Effector memory CD4-positive, alpha-beta T cell (primary cell): ENCODE data around the gene KLKB1.
"Not testable (repeated sequence)": the region's sequence is repeated elsewhere in the genome, so short reads cannot be mapped to it uniquely, and the experiment has no call there.

Experiments used
- DNase-seq, 3 donors: peaks; one replicate each; pipeline ENCODE4 v3.0.0-alpha.2; 2020
- H3K27ac ChIP-seq: 2 replicates; pipeline ENCODE4 v1.7.0; 2013; ENCODE audit warnings: mild to moderate bottlenecking, low read length, moderate library complexity; ENCODE audit not compliant: insufficient read depth, poor library complexity, severe bottlenecking
- H3K27me3 ChIP-seq: replicated peaks from 2 replicates; pipeline ENCODE4 v1.7.0; 2013; ENCODE audit warnings: mild to moderate bottlenecking, low read length; ENCODE audit not compliant: insufficient read depth, control insufficient read depth, poor library complexity, severe bottlenecking
- H3K36me3 ChIP-seq: 2 replicates; pipeline ENCODE4 v1.7.0; 2013; ENCODE audit warnings: mild to moderate bottlenecking, low read length, moderate library complexity; ENCODE audit not compliant: control insufficient read depth, insufficient read depth
- H3K4me1 ChIP-seq: 2 replicates; pipeline ENCODE4 v1.7.0; 2013; ENCODE audit warnings: low read length, mild to moderate bottlenecking; ENCODE audit not compliant: control insufficient read depth, insufficient read depth, poor library complexity, severe bottlenecking
- H3K4me3 ChIP-seq: 2 replicates; pipeline ENCODE4 v1.7.0; 2013; ENCODE audit warnings: low read length, low read depth, mild to moderate bottlenecking; ENCODE audit not compliant: insufficient read depth, poor library complexity, severe bottlenecking
- H3K9me3 ChIP-seq: 2 replicates; pipeline ENCODE4 v1.7.0; 2013; ENCODE audit warnings: mild to moderate bottlenecking, low read length, moderate library complexity; ENCODE audit not compliant: control insufficient read depth

Gene KLKB1

DNA sequence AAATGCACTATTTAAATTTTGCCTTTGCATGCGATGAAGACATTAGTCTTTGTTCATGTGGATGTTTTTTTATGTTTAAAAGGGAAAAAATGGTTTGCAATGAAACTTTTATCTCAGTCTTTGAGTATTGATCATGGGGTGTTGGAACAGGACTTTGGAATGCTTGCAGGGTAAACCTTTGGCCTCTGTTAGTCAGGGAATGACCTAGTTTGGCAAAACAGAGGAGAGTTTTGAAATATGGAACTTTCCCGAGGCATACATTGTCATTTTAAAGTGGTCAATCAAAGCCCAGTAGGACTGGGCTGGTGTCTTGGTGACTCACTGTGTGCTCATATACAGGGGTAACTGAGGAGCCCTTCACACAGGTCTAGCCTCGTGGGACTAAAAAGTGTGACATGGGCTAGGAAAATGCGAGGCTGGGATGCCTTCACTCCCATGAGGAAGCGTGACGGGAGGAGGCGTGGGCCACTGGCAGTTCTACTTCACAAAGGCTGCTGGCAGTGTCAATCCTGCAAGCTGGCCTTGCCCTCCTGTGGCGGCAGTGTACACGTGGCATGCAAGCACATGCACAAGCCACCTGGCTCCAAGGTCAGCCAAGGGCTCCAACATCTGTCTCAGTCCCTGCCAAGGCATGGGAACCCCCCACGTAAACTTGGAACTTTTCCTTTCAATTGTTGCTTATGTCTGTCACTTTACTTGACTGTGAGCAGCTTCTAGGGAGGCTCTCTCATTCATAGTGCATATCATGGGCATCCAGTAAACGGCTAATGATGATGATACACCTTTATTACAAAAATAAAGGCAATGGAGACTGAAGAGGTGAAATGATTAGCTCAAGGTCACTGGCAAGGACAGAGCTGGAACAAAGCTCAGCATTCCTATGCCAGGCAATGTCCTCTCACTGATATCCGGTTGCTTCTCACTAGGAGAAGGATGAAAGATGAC, 33.5 kb downstream of the KLKB1 start:
- Histone ChIP-seq H3K4me1 (no peaks in the 10 kb centered on the region), H3K27ac (no peak overlapping the region), H3K9me3 (no peaks in the 10 kb centered on the region), H3K36me3 (no peaks in the 10 kb centered on the region), H3K27me3 (no peaks in the 10 kb centered on the region), H3K4me3 (no peak overlapping the region)
- no peak for DNase-seq

DNA sequence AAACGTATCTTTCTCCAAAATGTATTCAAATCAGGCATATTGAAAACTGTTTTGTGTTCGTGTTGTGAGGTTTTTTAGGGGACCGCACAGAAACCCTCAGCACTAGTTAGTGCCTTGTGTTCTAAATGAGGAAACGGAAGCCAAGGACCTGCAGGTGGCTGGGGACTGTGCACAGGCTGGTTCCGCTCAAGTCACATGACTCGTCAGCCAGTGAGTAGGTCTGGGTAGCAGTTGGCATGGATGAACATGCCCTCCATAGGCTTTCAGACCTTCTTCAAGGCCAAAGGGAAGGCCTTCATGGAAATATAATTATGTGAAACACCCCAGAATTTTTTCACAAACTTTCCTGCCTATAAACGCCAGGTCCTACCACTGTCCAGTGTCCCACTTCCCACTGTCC, 37.4 kb downstream of the KLKB1 start:
- DNase-seq = no peak
- Histone ChIP-seq H3K27me3 (no peaks in the 10 kb centered on the region), H3K27ac (no peak overlapping the region), H3K36me3 (no peaks in the 10 kb centered on the region), H3K9me3 (no peaks in the 10 kb centered on the region), H3K4me1 (no peaks in the 10 kb centered on the region), H3K4me3 (no peak overlapping the region)

DNA sequence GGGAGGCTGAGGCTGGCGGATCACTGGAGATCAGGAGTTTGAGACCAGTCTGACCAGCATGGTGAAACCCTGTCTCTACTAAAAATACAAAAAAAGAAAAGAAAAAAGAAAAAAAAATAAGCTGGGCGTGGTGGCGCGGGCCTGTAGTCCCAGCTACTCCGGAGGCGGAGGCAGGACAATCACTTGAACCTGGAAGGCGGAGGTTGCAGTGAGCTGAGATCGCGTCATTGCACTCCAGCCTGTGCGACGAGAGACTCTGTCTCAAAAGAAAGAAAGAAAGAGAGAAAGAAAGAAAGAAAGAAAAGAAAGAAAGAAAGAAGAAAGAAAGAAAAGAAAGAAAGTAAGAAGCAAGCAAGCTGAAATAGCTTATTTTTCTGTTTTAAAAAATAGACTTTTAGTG, 37.9 kb downstream of the KLKB1 start:
- not testable (repeated sequence) for H3K36me3 ChIP-seq, H3K27ac ChIP-seq, H3K9me3 ChIP-seq, H3K4me1 ChIP-seq, DNase-seq, H3K4me3 ChIP-seq, H3K27me3 ChIP-seq

DNA sequence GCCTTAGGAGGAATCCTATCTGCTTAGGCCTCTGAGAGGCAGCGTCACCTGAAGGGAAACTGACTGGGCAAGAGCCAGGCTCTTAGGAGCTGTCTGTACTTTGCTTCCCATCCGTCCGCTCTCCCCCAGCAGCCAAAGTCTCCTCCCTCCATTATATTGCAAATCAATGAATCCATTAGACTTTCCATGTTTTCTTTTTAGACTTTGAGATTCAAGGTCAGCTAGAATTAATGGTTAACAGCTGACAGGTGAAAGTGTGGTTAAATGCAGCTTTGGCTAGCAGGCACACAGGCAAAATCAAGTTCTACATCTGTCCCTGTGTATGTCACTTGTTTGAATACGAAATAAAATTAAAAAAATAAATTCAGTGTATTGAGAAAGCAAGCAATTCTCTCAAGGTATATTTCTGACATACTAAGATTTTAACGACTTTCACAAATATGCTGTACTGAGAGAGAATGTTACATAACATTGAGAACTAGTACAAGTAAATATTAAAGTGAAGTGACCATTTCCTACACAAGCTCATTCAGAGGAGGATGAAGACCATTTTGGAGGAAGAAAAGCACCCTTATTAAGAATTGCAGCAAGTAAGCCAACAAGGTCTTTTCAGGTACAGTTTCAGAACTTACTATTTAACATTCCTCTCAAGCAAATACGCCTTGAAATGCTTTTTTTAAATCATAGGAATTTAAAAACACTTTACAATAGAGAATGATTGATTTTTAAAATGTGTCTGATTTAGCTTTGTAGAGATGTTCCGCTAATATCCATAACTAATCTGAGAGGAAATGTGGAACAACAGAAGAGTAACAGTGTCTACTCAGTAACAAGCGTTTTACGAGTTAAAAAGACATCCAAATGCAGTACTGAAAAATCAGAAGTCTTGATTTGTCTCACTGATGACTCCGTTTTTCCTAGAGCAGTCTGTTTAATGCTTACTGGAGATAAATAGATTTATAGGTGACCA, 38.7 kb downstream of the KLKB1 start, which contains the start of gene F11:
TSS of gene F11 (plus strand) at position 507 of the 970 bp plus-strand sequence. CDS start 948 bp downstream, outside the sequence.
- Histone ChIP-seq H3K4me1 (no peaks in the 10 kb centered on the region), H3K4me3 (no peak within 1 kb of the TSS), H3K27me3 (no peaks in the 10 kb centered on the region), H3K27ac (no peak within 1 kb of the TSS), H3K9me3 (no peaks in the 10 kb centered on the region), H3K36me3 (no peaks in the 10 kb centered on the region)
- DNase-seq = no peak

DNA sequence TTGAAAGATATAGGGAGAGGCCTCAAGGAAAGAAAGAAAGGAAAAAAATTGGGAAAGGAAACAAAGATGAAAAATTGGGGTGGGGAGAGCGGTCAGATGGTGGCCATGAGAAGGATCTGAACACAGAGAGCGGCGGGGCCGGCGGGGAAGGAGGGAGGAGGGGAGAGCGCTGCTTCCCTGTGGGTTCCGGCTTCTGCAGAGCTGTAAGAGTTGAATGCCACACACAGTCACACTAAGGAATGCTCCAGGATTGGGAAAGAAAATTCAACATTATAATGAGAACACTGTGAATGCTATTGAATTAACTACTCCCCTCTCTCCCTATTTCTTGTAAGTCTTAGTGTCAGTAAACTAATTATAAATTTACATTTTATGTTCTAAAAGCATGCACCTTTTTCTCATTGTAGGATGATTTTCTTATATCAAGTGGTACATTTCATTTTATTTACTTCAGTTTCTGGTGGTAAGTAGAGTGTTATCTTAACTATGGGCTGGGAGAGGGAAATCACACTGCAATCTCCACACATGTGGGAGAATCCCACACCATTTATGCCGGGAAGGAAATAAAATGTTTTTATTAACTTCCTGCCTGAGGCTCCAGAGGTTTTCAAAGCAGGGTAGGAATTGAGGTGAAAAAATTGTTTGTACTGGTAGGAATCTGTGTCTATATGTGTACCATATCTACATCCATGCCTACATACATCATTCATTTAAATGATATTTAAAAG, 39.6 kb downstream of the KLKB1 start:
- Histone ChIP-seq H3K27me3 (no peaks in the 10 kb centered on the region), H3K4me1 (no peaks in the 10 kb centered on the region), H3K4me3 (no peak overlapping the region), H3K27ac (no peak overlapping the region), H3K9me3 (no peaks in the 10 kb centered on the region), H3K36me3 (no peaks in the 10 kb centered on the region)
- no peak for DNase-seq

DNA sequence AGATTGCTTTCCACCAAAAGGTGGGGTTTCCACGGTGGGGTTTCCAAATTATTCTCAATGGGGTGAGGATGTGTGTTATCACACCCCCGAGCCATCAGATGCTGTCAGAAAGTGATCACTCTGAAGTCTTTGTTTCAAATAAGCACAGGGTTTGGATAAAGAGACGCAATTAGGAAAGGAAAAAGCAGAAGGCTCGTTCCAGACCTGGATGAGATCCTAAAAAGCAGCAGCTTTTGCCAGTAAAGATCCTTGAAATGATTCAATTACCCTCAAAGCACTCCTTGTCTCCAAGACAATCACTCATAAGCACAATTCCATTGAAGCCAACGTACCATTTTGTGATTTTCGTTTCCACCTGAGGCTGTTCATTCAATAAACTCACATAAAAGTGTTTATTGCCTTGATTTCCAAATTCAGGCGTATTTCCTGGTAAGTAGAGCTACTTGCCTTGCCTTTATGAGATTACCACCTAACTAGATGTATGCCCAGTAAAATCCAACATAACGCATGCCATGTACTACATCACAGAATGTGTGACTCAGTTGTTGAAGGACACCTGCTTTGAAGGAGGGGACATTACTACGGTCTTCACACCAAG, 43.9 kb downstream of the KLKB1 start:
- Histone ChIP-seq H3K27ac (no peak overlapping the region), H3K36me3 (no peaks in the 10 kb centered on the region), H3K4me1 (no peaks in the 10 kb centered on the region), H3K27me3 (no peaks in the 10 kb centered on the region), H3K4me3 (no peak overlapping the region), H3K9me3 (no peaks in the 10 kb centered on the region)
- DNase-seq = no peak

DNA sequence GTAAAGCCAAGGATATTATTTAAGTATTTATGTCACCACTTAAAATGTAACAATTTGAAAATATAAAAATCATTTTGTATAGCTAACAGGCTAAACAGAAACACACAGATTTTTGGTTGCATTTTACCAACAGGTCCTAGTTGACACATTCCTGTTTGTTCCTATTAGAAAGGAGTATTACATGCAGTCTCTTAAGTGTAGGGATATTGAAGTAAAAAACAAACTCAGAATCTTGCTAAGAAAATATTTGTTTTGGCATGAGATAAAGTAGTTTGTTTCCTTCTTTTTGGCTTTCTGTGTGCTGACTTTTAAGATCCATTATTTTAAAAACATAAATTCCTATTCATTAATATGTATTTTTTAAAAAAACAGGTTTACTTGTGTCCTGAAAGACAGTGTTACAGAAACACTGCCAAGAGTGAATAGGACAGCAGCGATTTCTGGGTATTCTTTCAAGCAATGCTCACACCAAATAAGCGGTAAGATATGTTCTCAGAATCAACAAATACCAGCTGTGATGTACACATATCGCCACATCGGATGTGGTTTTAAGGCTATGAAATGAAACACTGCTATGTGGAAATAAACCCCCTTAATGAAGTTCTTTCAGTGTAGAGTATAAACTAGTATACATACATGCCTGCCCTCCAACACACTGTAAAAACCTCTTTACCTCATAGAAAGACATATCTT, 45.5 kb downstream of the KLKB1 start:
- H3K27me3 ChIP-seq = no peaks in the 10 kb centered on the region
- H3K27ac ChIP-seq = no peak overlapping the region
- no peaks in the 10 kb centered on the region for H3K9me3 ChIP-seq
- no peak for DNase-seq
- no peaks in the 10 kb centered on the region for H3K36me3 ChIP-seq
- no peaks in the 10 kb centered on the region for H3K4me1 ChIP-seq
- H3K4me3 ChIP-seq = no peak overlapping the region

DNA sequence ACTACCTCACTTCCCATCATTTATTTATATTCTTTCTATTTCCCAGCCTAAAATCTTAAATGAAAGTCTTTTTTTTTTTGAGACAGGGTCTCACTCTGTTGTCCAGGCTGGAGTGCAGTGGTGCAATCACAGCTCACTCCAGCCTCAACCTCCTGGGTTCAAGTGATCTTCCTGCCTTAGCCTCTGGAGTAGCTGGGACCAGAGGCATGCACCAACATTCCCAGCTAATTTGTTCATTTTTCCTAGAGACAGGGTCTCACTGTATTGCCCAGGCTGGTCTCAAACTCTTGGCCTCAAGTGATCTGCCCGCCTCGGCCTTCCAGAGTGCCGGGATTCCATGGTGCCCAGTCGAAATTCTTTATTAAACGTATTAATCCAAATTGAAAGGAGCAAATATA, 46.1 kb downstream of the KLKB1 start:
- not testable (repeated sequence) for H3K36me3 ChIP-seq, H3K27ac ChIP-seq

DNA sequence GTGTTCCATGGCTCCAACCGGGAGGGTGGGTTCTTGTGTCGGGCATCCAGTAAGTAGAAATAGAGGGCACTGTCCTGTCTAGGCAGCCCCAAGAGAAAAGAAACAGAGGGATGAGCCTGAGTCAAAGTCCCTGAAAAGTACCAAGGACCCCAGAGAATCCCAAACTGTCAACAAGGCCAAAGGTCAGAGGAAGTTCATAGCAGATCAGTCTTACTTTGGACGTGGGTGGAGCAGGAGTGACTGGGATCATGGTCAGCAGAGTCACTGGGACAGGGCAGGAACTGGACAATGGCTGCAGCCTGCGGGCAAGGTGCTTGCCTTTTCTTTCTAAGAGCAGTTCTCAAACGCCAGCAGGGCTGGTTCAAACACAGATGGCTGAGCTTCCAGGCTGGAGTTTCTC, 56.0 kb downstream of the KLKB1 start:
- Histone ChIP-seq H3K27ac (no peak overlapping the region), H3K4me1 (no peaks in the 10 kb centered on the region), H3K27me3 (no peaks in the 10 kb centered on the region), H3K9me3 (no peaks in the 10 kb centered on the region), H3K36me3 (no peaks in the 10 kb centered on the region), H3K4me3 (no peak overlapping the region)
- no peak for DNase-seq

More for the DNA sequence above, 46.1 kb downstream of the KLKB1 start:
- not testable (repeated sequence) for H3K9me3 ChIP-seq, H3K4me1 ChIP-seq, H3K27me3 ChIP-seq, H3K4me3 ChIP-seq, DNase-seq
